Ovary (tissue), 9 donors: Measurements from ENCODE around the gene CFAP43. TPM values are rescaled to one million over a fixed set of nuclear protein-coding genes. Genes with fewer than 3 reads are reported as not detected.

Source experiments
- DNase-seq, 5 donors: peaks; one replicate each; pipeline ENCODE4 v3.0.0-alpha.2; 2019 to 2020
- H3K27ac ChIP-seq, 2 donors: fragments of 200-600 bp; one replicate each; pipeline versions ENCODE4 v1.5.1 to v1.8.0; 2019 to 2022
- H3K27me3 ChIP-seq: fragments of 200-600 bp; one replicate; pipeline ENCODE4 v1.8.0; 2022
- H3K36me3 ChIP-seq: fragments of 200-600 bp; sonication (generic); one replicate; pipeline ENCODE4 v1.5.1; 2019
- H3K4me1 ChIP-seq: one replicate; pipeline ENCODE4 v1.8.1; 2013; ENCODE audit warnings: mild to moderate bottlenecking, moderate library complexity; ENCODE audit not compliant: insufficient read depth
- H3K4me3 ChIP-seq: fragments of 200-600 bp; sonication (generic); one replicate; pipeline ENCODE4 v1.5.1; 2017
- H3K9me3 ChIP-seq, 2 donors: fragments of 200-600 bp in 1 of 2; sonication (generic) in 1 of 2; one replicate each; pipeline versions ENCODE4 v1.5.1 to v1.8.1; 2013 to 2019; ENCODE audit warnings: mild to moderate bottlenecking in 1 of 2, moderate library complexity in 1 of 2
- EP300 ChIP-seq: sonication (generic); formaldehyde crosslinking; IDR thresholded peaks from one replicate; pipeline ENCODE4 v1.6.1; 2017; ENCODE audit warnings: antibody characterized with exemption
- POLR2A ChIP-seq: fragments of 450-650 bp; IDR thresholded peaks from one replicate; pipeline ENCODE4 v1.6.1; 2017; ENCODE audit warnings: antibody characterized with exemption, mild to moderate bottlenecking, moderate library complexity
- WGBS, 3 donors: extraction: QIAGEN DNeasy Blood & Tissue Kit in 1 of 3; methylation state at CpG; one replicate each; pipeline versions ENCODE4 v1.1.5 to v1.1.7; 2013 to 2017; 5-methylcytosine and 5-hydroxymethylcytosine counted together
- intact Hi-C, 4 donors: fragments of 100-400 bp; cut with DNase I; formaldehyde crosslinking; loops; one replicate each; pipeline versions ENCODE4 v1.11.0 to v1.15.1; 2022 to 2023
- polyA plus RNA-seq, 2 donors: library from polyadenylated mRNA; stranded (reverse); fragments of 200-250 nt in 1 of 2; fragments of 350-450 nt in 1 of 2; fragmentation: Illumina TruSeq in 1 of 2; extraction: RNeasy Lipid Tissue Mini Kit (QIAGEN cat#74804) in 1 of 2; gene quantifications; one replicate each; pipeline ENCODE4 v1.2.3, GENCODE V29; 2013 to 2014
- total RNA-seq, 7 donors: library from RNA; depleted of rRNA in 2 of 7; stranded (reverse); fragments of >200 nt in 2 of 7; fragmentation: NEBNext Ultra II Directional in 3 of 7; extraction: Animal tissue kit (Norgen Biotek cat#: 25700) in 3 of 7; gene quantifications; one replicate each; pipeline versions ENCODE4 v1.1.0 to v1.2.4, GENCODE V29; 2016 to 2023
- TF ChIP-seq, protein P1 (sequence below), 3 donors: fragments of 450-650 bp in 2 of 3; fragments of 200-600 bp in 1 of 3; IDR thresholded peaks; one replicate each; pipeline versions ENCODE4 v1.5.1 to v1.8.0; 2016 to 2022; ENCODE audit warnings: antibody characterized with exemption in 3 of 3, mild to moderate bottlenecking in 1 of 3
- donor health status: DM: no; HTN: no; CAD: no; lungs with moderate emphysema.
- donor health status: DM: no; HTN: no; CAD: no.
- donor health status: Bipolar disorder and iron deficiency.
- donor health status: DM: yes; HTN: yes; CAD: no.
- donor health status: DM: no; HTN: no; CAD: no.
- donor health status: DM: yes; HTN: yes; CAD: no.

The CFAP43 gene
- total and polyA plus RNA-seq, 9 donors, result 1.1 to 58.6 (median 2.6) TPM

DNA sequence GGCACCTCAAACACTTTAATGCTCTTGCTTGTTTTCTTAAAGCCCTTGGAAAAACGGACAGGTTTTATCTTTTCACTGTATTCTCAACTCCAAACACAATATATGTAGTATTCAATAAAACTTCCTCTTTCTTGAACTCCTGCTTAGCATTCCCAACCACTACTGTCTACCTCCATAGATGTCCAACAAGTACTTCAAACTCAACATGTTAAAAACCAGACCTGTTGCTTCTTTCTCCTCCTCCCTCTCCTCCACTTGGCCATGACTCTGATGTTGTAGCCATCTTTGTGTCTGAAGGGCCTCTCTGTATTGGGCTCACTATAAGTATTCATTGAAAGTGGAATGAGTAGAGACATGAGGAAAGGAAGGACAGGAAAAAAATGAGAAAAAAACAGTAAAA is 130.3 kb downstream of the CFAP43 start:
- Histone ChIP-seq H3K4me1 (no peaks in the 10 kb centered on the region), H3K27me3 (no peaks in the 10 kb centered on the region), H3K36me3 (no peaks in the 10 kb centered on the region), H3K9me3 (no peaks in the 10 kb centered on the region), H3K27ac (no peak overlapping the region), H3K4me3 (no peak overlapping the region)
- DNase-seq, result no peak
- TF ChIP-seq, protein P1, sequence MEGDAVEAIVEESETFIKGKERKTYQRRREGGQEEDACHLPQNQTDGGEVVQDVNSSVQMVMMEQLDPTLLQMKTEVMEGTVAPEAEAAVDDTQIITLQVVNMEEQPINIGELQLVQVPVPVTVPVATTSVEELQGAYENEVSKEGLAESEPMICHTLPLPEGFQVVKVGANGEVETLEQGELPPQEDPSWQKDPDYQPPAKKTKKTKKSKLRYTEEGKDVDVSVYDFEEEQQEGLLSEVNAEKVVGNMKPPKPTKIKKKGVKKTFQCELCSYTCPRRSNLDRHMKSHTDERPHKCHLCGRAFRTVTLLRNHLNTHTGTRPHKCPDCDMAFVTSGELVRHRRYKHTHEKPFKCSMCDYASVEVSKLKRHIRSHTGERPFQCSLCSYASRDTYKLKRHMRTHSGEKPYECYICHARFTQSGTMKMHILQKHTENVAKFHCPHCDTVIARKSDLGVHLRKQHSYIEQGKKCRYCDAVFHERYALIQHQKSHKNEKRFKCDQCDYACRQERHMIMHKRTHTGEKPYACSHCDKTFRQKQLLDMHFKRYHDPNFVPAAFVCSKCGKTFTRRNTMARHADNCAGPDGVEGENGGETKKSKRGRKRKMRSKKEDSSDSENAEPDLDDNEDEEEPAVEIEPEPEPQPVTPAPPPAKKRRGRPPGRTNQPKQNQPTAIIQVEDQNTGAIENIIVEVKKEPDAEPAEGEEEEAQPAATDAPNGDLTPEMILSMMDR (IDR thresholded peaks at IDR 0.05), result no peak
- TF ChIP-seq POLR2A (no peak), EP300 (no peak)
- WGBS, 3 donors, result 43 to 61% (median 57%) methylated on average over 1 of the region's 1 CpG
- intact Hi-C loops, result no loop called here

DNA sequence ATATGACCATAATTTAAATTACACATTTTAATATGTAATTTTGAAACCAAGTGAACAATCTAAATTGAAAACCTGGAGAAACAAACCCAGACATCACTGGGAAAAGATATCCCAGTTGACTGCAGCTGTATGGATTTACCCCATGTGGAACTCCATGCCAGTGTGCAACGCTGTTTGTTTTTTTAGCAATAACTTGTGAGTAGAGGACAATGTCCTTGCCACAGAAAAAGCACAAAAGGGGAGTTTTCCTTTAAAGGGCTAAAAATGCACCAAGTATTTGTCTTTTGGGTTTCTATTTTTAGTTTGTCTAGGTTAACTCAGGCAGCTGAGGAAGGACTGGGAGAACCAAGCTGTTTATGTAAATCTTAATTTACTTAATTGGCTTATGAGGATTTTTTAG is 131.4 kb downstream of the CFAP43 start:
- no peak overlapping the region for H3K4me3 ChIP-seq
- no peak for TF ChIP-seq POLR2A
- TF ChIP-seq EP300, result no peak
- TF ChIP-seq, protein P1 (IDR thresholded peaks at IDR 0.05), result no peak
- H3K4me1 ChIP-seq, result no peaks in the 10 kb centered on the region
- intact Hi-C loops, result no loop called here
- no peaks in the 10 kb centered on the region for H3K9me3 ChIP-seq
- H3K36me3 ChIP-seq, result no peaks in the 10 kb centered on the region
- no peak for DNase-seq
- whole genome bisulfite sequencing, 3 donors, result 0% methylated on average over 1 of the region's 1 CpG
- H3K27me3 ChIP-seq, result no peaks in the 10 kb centered on the region
- H3K27ac ChIP-seq, result no peak overlapping the region

DNA sequence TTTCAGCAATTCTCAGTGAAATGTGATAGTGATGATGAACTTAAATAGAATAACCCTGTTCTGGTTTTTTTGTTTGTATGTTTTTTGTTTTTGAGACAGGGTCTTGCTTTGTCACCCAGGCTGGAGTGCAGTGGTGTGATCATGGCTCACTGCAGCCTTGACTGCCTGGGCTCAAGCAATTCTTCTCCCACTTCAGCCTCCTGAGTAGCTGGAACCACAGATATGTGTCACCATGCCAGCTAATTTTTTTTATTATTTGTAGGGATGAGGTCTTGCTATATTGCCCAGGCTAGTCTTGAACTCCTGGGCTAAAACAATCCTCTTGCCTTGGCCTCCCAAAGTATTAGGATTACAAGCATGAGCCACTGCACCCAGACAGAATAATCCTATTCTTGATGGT is 132.2 kb downstream of the CFAP43 start:
- no peak overlapping the region for H3K4me3 ChIP-seq
- no peaks in the 10 kb centered on the region for H3K4me1 ChIP-seq
- H3K27me3 ChIP-seq, result no peaks in the 10 kb centered on the region
- TF ChIP-seq, protein P1 (IDR thresholded peaks at IDR 0.05), result no peak
- no peak for TF ChIP-seq POLR2A
- TF ChIP-seq EP300, result no peak
- intact Hi-C loops, result no loop called here
- no peak for DNase-seq
- H3K9me3 ChIP-seq, result no peaks in the 10 kb centered on the region
- no peak overlapping the region for H3K27ac ChIP-seq
- H3K36me3 ChIP-seq, result no peaks in the 10 kb centered on the region

DNA sequence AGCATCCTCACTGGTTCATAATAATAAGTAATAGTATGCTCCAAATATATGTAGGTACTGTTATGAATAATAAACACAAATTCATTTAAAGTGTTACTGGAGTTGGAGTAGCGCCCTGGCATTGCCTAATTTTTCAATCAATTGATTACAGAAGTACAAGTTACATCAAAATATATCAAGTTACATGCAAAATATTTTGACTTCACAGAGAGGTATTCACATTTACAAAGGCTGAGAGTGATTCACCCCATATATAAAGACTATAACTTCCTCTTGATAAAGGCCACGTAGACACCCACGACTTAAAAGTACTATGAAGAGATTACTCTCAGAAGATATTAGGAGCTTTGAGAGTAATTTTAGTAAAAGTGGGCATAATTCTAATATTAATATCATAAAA is 132.9 kb downstream of the CFAP43 start:
- intact Hi-C loops, result no loop called here
- WGBS, 3 donors, result 71 to 86% (median 72%) methylated on average over 3 of the region's 3 CpGs
- DNase-seq, result no peak
- no peaks in the 10 kb centered on the region for H3K9me3 ChIP-seq
- H3K36me3 ChIP-seq, result no peaks in the 10 kb centered on the region
- TF ChIP-seq POLR2A (no peak), EP300 (no peak)
- TF ChIP-seq, protein P1 (IDR thresholded peaks at IDR 0.05), result no peak
- no peaks in the 10 kb centered on the region for H3K4me1 ChIP-seq
- no peak overlapping the region for H3K4me3 ChIP-seq
- H3K27ac ChIP-seq, result no peak overlapping the region
- no peaks in the 10 kb centered on the region for H3K27me3 ChIP-seq
